ENCODE data around the gene LCE3A. TPM values are rescaled to one million over a fixed set of nuclear protein-coding genes. Genes with fewer than 3 reads are reported as not detected.

LCE3A gene
- polyA plus RNA-seq, 1 donor (not counting 4 experiments of a cell fraction or from before 2014, with no cell fraction given): not detected

DNA sequence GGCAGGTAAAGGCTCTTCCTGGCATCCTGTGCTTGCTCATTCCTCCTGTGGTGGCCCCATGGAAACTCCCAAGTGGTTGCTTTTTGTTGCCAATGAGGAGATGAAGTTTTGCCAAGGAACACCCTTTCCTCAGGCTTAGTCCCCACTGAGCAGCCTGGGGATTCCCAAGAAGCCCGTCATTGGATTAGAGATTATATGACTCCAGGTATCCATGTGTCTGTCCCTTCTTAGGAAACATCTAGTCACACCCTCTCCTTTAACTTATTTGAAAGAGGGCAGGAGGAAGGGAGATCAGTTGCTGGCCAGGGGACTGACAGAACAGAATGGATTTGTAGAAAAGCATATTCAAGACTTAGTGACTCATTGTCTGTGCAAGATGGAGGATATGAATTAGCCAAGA, 3.8 kb upstream of the LCE3A start:
- dilution Hi-C loops (cut with MboI; ENCODE audit: extremely low pct_ligation_motif_present, low sequenced_read_pairs): no loop called here
- Histone ChIP-seq H3K79me2 (ENCODE audit: control insufficient read depth, insufficient read depth, low read length) (no peaks in the 10 kb centered on the region), H3K4me3 (ENCODE audit: control insufficient read depth in 2 of 3, extremely low read depth in 1 of 3, insufficient read depth in 2 of 3, low read depth in 1 of 3, low read length in 3 of 3) (no peak overlapping the region), H3K4me1 (ENCODE audit: control insufficient read depth, extremely low read depth, insufficient read depth, low read length) (no peaks in the 10 kb centered on the region), H3K27ac (ENCODE audit: control insufficient read depth, insufficient read depth, low read length) (no peak overlapping the region), H2AFZ (ENCODE audit: control insufficient read depth, low read length) (no peak overlapping the region), H3K4me2 (ENCODE audit: control insufficient read depth, extremely low read depth, insufficient read depth, low read depth, low read length) (no peak overlapping the region), H4K20me1 (ENCODE audit: control insufficient read depth, extremely low read depth, insufficient read depth, low read length) (no peaks in the 10 kb centered on the region), H3K9ac (ENCODE audit: control insufficient read depth, extremely low read depth, insufficient read depth, low read length) (no peak overlapping the region), H3K9me1 (ENCODE audit: control insufficient read depth, extremely low read depth, insufficient read depth, low read length) (no peaks in the 10 kb centered on the region), H3K27me3 (ENCODE audit: control insufficient read depth, extremely low read depth, insufficient read depth, low read length) (peaks cover 4% of the 10 kb centered on the region), H3K9me3 (ENCODE audit: control insufficient read depth, low read depth, low read length) (no peaks in the 10 kb centered on the region), H3K36me3 (ENCODE audit: control insufficient read depth in 2 of 2, extremely low read depth in 1 of 2, insufficient read depth in 2 of 2, low read length in 2 of 2) (no peaks in the 10 kb centered on the region)
- TF ChIP-seq, protein P1, sequence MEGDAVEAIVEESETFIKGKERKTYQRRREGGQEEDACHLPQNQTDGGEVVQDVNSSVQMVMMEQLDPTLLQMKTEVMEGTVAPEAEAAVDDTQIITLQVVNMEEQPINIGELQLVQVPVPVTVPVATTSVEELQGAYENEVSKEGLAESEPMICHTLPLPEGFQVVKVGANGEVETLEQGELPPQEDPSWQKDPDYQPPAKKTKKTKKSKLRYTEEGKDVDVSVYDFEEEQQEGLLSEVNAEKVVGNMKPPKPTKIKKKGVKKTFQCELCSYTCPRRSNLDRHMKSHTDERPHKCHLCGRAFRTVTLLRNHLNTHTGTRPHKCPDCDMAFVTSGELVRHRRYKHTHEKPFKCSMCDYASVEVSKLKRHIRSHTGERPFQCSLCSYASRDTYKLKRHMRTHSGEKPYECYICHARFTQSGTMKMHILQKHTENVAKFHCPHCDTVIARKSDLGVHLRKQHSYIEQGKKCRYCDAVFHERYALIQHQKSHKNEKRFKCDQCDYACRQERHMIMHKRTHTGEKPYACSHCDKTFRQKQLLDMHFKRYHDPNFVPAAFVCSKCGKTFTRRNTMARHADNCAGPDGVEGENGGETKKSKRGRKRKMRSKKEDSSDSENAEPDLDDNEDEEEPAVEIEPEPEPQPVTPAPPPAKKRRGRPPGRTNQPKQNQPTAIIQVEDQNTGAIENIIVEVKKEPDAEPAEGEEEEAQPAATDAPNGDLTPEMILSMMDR (optimal IDR thresholded peaks at IDR 0.05 in 1 of 3, IDR thresholded peaks at IDR 0.05 in 1 of 3, conservative IDR thresholded peaks at IDR 0.05 in 1 of 3; ENCODE audit: extremely low read depth in 1 of 3, insufficient read depth in 2 of 3, low read length in 3 of 3): no peak
- no peak for TF ChIP-seq EZH2 (IDR thresholded peaks at IDR 0.05; ENCODE audit: low read length)
- peak; percentile 9 for DNase-seq (ENCODE audit: low read depth, low spot score)
- FAIRE-seq: no peak

DNA sequence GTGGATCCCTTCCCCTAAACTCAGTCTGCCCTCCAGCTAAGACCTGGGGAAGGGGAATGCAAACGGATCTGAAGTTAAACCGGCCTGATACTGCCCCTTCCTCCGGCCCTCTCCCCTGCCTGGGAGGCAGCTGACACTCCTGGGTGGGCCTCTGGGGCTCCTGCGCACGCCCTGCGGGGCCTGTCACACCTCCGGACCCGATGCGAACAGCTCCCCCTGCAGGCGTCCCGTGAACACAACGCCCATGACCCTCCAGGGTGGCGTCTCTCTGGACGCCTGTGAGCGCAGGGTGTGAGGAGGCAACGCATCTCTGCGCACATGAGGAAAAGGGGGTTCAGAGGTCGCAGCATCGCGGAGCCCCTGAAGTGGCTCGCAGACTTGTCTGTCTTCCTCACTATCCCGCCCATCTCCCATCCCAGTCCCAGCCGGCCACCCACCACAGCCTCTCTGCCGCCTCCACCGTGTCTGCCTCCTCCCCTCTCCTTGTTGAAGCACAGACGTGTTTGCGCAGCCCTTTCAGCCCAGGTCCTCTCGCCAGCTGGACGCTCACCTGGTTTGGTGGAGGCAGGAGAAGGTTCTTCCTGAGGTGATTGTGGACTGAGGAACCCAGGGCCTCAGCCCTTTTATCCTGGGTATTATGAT, 421 bp upstream of the LCE3A start:
- Histone ChIP-seq H3K9ac (ENCODE audit: control insufficient read depth, extremely low read depth, insufficient read depth, low read length) (no peak overlapping the region), H3K9me3 (ENCODE audit: control insufficient read depth, low read depth, low read length) (peaks cover 7% of the 10 kb centered on the region), H2AFZ (ENCODE audit: control insufficient read depth, low read length) (no peak overlapping the region), H3K27ac (ENCODE audit: control insufficient read depth, insufficient read depth, low read length) (no peak overlapping the region), H3K79me2 (ENCODE audit: control insufficient read depth, insufficient read depth, low read length) (no peaks in the 10 kb centered on the region), H3K9me1 (ENCODE audit: control insufficient read depth, extremely low read depth, insufficient read depth, low read length) (no peaks in the 10 kb centered on the region), H3K27me3 (ENCODE audit: control insufficient read depth, extremely low read depth, insufficient read depth, low read length) (peaks cover 4% of the 10 kb centered on the region), H3K36me3 (ENCODE audit: control insufficient read depth in 2 of 2, extremely low read depth in 1 of 2, insufficient read depth in 2 of 2, low read length in 2 of 2) (no peaks in the 10 kb centered on the region), H4K20me1 (ENCODE audit: control insufficient read depth, extremely low read depth, insufficient read depth, low read length) (no peaks in the 10 kb centered on the region), H3K4me3 (ENCODE audit: control insufficient read depth in 2 of 3, extremely low read depth in 1 of 3, insufficient read depth in 2 of 3, low read depth in 1 of 3, low read length in 3 of 3) (no peak overlapping the region), H3K4me2 (ENCODE audit: control insufficient read depth, extremely low read depth, insufficient read depth, low read depth, low read length) (no peak overlapping the region), H3K4me1 (ENCODE audit: control insufficient read depth, extremely low read depth, insufficient read depth, low read length) (no peaks in the 10 kb centered on the region)
- FAIRE-seq (no peak), DNase-seq (ENCODE audit: low read depth, low spot score) (no peak)
- dilution Hi-C loops (cut with MboI; ENCODE audit: extremely low pct_ligation_motif_present, low sequenced_read_pairs): no loop called here
- no peak for TF ChIP-seq EZH2 (IDR thresholded peaks at IDR 0.05; ENCODE audit: low read length)
- TF ChIP-seq, protein P1 (optimal IDR thresholded peaks at IDR 0.05 in 1 of 3, IDR thresholded peaks at IDR 0.05 in 1 of 3, conservative IDR thresholded peaks at IDR 0.05 in 1 of 3; ENCODE audit: extremely low read depth in 1 of 3, insufficient read depth in 2 of 3, low read length in 3 of 3): peak in 2 of 3 experiments; percentile 24 to 37

Measured in keratinocyte (primary cell).